ENCODE results near the gene PPP6R2.
"Not testable (repeated sequence)": the region's sequence is repeated elsewhere in the genome, so short reads cannot be mapped to it uniquely, and the experiment has no call there.

Gene PPP6R2

DNA sequence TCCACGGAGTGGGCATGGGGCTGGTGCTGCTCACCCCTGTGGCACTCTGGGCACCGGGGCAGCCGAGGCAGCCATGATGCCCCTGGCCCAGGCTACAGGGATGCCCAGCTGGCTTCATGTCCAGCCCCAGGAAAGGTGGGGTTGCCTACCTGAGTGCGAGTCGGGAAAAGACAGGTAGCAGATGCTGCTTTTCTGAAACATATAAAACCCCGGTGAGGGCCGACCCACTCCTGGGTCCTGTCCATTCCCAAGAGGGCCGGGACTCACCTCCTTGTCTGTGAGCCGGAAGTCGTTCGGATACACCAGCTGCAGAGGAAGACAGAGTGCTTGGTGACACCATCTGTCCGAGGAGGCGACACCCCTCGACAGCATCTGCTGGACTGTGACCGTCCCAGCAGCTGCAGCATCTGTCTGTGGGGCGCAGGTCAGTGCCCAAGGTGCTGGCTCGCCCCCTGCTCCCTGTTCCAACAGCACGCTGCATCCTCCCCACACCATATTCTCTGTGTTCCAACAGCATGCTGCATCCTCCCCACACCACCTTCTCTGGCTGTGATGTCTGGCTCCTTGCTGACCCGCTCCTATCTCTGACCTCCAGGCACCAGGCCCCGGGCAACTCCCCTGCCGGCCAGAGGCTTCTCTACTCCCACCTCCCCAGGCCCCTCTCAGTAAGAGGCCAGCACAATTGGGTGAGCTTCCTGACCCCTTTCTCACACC is 24.3 kb upstream of the PPP6R2 start:
- DNase-seq: no peak

DNA sequence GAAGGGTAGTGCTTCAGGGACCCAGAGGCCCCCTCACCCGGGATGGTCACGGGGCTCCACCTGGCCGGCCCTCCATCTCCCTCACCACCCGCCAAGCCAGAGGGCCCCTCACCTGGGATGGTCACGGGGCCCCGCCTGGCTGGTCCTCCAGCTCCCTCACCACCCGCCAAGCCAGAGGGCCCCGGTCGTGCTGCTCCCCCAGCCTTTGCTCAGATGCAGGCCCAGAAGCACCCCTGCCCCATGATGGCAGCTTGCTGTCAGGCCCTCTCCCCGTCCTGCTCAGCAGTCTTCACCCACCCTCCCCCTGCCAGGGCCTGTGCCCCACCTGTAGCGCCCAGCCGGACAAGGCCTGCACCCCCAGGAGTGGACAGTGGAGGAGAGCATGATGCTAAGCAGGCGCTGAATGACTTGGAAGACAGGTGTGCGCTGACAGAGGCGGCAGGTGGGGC is 23.6 kb upstream of the PPP6R2 start:
- no peak for DNase-seq

DNA sequence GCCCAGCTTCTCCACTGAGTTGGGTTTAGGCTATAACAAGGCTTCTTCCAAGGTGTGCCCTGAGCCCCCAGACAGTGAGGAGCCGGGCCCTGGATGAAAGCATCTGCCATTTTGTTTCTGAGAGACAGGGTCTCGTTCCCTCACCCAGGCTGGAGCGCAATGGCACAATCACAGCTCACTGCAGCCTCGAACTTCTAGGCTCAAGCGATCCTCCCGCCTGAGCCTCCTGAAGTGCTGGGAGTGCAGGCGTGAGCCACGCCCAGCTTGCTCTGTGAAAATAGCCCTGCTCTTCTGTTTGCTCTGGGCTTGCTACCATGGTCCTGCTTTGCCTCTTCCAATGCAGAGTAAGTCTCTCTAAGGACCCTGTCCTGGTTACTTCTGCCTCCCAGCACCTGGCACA is 23.0 kb upstream of the PPP6R2 start:
- DNase-seq: no peak

DNA sequence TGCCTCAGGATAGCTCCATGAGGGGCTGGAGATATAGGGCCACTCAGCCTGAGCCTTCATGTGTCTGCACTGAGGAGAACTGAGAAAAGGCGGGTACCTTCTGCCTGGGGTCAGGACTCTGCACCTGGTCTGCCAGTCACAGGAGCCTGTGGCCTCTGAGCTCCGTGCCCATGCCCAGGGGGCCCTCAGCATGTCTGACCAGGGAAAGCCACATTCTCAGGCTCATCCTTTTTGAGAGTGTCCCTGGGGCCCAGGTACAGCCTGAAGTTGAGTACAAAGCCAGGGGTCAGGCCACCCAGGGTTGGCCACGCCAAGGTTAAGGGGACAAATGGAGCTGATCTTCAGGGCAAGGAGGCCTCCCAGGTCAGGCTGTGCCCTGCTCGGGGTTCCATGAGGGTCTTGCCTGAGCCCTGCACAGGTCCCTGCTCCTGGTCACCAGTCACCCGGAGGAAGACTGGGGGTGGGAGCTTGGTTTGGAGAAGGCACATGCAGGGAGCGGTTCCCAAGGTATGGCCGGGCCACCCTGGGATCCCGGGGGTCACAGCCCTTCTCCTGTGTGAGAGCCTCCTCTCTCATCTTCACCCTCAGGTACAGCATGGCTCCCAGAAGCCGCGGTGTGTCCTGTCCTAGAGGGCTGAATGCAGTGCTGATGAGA is 22.3 kb upstream of the PPP6R2 start:
- no peak for DNase-seq

DNA sequence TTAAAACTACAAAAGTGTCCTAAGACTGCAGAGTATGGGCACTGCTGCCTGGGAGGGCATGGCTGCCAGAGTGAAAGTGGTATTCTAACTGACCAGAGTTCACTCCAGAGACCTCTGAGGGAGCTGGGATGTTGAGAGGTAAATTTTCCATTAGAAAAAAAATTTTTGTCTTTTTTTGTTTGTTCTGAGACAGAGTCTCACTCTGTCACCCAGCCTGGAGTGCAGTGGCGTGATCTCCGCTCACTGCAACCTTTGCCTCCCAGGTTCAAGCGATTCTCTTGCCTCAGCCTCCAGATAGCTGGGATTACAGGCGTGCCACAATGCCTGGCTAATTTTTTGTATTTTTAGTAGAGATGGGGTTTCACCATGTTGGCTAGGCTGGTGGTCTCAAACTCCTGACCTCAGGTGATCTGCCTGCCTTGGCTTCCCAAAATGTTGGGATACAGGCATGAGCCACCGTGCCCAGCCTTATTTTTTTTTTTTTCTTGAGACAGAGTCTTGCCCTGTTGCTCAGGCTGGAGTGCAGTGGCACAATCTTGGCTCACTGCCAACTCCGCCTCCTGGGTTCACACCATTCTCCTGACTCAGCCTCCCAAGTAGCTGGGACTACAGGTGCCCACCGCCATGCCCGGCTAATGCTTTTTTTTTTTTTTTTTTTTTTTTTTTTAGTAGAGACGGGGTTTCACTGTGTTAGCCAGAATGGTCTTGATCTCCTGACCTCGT is 20.6 kb upstream of the PPP6R2 start:
- not testable (repeated sequence) for DNase-seq

DNA sequence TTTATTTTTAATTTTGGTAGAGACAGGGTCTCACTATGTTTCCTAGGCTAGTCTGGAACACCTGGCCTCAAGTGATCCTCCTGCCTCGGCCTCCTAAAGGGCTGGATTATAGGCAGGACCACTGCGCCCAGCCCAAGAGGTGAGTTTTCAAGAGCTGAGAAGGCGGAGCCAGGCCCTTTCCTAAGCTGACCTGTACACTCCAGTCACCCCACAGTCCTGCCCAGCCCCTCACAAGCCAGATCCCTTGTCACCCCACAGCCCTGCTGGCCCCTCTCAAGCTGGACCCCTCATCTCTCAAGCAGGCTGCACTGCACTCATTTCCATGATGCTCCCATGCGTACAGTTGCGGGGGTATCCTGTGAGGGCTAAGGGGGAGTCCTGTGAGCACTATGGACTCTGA is 19.2 kb upstream of the PPP6R2 start:
- DNase-seq: no peak

DNA sequence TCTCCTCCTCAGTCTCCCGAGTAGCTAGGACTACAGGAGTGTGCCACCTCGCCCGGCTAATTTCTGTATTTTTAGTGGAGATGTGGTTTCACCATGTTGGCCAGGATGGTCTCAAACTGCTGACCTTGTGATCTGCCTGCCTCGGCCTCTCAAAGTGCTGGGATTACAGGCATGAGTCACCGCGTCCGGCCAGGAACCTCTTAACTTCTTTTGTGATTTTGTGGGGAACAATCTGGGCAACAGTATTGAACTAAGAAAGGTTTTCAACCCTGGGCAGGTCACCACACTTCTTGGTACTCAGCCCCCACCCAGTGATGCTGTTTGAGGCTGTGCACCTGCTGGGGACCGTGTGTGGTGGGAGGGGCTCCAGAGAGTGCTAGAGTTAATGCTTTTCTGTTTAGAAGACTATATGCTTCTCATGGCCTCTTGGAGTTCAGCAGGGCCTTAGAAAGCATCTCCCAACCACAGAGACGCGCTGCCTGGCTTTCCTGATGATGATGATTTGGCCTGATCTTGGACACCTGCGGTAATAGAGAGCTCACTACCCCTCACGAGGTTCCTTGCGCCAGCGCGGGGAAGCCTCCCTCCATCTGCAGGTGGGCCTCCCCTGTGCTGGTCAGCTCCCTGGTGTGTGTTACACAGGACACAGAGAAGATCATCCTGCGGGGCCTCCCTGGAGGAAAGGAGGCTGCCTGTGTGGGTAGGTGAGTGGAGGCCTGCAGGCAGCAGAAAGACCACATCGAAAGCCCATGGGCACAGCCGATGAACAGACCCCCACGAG is 17.5 kb upstream of the PPP6R2 start:
- DNase-seq: peak; percentile 49

DNA sequence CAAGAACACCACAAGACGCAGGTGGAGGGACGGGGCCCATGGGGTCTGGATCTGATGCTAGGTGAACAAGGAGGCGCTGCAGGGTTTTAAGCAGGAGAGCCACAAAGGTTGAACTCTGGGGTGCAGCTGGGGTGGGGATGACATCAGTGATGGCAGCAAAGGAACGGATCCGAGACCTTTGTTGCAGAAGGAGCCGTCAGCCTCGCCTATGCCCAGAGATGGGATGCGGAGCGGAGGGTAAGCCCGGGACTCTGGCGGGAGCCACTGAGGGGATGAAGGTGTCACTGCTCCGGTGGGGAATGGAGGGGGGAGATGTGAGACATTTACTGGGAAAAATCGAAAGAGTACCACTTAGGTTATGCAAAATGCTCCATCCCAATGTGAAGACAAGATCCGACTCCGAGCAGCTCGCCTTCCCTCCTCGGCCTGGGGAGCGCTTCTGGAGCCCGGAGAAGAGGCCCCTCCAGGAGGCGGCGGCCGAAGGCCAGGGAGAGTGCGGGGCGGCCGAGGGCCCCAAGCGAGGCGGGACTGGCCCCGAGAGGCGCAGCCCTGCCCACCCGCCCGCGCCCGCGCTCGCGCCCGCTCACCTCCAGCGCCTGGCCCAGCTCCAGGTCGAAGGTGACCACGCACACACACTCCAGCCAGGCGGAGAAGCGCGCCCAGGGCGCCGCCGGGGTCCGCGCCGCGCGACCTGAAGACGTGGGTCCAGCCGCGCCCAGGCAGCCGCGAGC is 16.7 kb upstream of the PPP6R2 start:
- DNase-seq: peak; percentile 67

DNA sequence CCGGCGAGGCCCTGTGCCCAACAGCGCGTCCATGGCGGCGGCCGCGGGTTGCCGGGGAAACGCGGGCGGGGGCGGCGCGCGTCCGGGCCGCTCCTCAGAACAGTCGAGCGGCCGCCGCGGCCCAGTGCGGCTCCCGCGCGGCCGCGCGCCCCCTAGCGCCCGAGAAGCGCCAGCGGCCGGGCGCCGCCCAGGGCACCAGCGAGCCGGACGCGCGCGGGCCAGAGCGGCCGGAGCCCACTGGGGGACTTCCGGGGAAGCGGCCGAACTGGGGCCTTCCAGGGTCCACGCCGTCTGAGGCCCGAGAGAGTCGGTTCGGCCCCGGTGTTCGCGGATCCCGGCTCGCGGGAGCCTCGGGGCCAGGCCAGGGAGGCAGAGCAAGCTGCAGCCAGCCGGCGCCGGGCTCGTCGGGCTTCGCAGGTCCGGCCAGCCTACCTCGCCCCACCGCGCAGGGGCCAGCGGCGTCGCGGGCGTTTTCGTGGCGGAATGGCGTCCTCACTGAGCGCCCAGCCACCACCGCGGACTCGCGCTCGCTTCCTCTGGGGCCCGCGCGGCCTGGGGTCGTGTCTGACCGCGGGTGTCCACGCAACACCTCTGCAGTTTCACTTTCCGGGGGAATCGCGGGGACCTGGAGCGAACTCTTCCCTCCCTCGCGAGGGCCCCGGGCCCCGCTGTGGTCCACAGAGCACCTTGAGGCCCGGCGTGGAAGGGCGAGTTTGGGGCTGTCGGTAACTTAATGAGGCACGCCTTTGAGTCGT is 16.0 kb upstream of the PPP6R2 start, which contains the start of gene DENND6B:
Gene DENND6B (minus strand): TSS at position 57 of the 755 bp plus-strand sequence. CDS start 24 bp downstream, at position 33.
- peak; percentile 91 for DNase-seq

DNA sequence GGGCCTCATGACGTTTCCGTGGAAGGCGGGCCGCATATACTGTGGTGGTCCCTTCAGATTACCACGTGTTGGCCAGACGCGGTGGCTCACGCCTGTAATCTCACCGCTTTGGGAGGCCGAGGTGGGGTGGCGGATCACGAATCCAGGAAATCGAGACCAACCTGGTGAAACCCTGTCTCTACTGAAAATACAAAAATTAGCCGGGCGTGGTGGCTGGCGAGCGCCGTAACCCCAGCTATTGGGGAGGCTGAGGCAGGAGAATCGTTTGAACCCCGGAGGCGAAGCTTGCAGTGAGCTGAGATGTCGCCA is 15.5 kb upstream of the PPP6R2 start:
- DNase-seq: no peak

DNA sequence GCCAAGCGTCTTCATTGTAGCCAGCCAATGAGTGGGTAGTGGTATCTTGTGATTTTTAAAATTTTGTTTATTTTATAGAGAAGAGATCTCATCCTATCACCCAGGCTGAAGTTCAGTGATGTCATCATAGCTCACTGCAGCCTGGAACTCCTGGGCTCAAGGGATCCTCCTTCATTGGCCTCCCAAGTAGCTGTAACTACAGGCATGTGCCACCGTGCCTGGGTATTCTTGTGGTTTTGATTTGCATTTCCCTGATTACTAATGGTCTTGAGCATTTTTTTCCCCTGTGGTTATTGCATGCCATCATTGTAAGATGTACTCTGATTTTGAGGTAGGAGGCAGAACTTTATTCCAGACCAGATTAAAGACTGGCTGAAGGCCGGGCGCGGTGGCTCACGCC is 13.9 kb upstream of the PPP6R2 start:
- no peak for DNase-seq

DNA sequence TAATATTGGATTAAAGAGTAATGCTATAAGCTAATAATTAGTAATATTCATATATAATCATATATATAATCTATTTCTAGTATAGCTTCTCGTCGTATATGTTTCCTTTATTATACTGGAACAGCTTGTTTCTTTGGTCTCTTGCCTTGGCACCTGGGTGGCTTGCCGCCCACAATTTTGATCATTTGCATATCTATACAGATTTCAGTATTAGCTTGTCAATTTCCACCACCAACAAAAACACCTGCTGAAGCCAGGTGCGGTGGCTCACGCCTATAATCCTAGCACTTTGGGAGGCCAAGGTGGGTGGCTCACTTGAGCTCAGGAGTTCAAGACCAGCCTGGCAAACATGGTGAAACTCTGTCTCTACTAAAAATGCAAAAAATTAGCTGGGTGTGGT is 8.7 kb upstream of the PPP6R2 start:
- not testable (repeated sequence) for DNase-seq

DNA sequence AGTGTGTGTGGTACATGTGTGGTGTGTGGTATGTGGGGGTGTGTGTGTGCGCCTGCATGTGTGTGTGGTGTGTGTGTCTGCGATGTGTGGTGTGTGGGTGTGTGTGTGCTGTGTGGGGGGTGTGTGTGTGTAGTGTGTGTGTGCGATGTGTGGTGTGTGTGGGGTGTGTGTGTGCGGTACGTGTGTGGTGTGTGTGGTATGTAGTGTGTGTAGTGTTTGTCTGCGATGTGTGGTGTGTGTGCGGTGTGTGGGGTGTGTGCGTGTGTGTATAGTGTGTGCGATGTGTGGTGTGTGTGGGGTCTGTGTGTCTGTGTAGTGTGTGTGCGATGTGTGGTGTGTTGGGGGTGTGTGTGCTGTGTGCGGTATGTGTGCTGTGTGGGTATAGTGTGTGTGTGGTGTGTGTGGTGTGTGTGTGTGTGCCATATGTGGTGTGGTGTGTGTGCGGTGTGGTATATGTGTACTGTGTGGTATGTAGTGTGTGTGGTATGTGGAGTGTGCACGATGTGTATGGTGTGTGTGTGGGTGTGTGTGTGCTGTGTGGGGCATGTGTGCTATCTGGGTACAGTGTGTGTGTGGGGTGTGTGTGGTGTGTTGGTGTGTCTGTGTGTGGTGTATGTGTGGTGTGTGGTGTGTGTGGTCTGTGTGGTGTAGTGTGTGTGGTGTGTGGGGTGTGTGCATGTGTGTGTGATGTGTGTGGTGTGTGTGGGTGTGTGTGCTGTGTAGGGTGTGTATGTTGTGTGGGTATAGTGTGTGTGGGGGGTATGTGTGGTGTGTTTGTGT is 5.7 kb upstream of the PPP6R2 start:
- DNase-seq: no peak

DNA sequence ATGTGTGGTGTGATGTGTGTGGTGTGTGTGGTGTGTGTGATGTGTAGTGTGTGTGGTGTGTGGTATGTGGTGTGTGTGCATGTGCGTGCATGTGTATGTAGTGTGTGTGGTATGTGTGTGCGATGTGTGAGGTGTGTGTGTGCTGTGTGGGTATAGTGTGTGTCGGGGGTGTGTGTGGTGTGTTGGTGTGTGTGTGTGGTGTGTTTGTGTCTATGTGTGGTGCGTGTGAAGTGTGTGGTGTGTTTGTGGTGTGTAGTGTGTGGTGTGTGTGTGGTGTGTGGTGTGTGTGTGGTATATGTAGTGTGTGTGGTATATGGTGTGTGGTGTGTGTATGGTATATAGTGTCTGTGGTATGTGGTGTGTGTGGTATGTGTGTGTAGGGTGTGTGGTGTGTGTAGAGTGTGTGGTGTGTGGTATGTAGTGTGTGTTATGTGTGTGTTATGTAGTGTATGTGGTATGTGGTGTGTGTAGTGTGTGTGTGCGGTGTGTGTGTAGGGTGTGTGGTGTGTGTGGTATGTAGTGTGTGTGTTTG is 5.0 kb upstream of the PPP6R2 start:
- no peak for DNase-seq

DNA sequence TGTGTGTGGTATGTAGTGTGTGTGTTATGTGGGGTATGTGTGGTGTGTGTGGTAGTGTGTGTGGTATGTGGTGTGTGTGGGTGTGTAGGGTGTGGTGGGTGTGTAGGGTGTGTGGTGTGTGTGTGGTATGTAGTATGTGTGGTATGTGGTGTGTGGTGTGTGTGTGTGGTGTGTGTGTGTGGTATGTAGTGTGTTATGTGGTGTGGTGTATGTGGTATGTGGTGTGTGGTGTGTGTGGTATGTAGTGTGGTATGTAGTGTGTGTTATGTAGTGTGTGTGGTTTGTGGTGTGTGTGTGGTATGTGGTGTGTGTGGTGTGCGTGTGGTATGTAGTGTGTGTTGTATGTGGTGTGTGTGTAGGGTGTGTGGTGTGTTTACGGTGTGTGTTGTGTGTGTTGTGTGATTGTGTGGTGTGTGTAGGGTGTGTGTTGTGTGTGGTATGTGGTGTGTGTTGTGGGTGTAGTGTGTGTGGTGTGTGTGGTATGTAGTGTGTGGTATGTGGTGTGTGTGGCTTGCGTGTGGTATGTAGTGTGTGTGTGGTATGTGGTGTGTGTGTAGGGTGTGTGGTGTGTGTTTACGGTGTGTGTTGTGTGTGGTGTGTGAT is 4.2 kb upstream of the PPP6R2 start:
- no peak for DNase-seq

DNA sequence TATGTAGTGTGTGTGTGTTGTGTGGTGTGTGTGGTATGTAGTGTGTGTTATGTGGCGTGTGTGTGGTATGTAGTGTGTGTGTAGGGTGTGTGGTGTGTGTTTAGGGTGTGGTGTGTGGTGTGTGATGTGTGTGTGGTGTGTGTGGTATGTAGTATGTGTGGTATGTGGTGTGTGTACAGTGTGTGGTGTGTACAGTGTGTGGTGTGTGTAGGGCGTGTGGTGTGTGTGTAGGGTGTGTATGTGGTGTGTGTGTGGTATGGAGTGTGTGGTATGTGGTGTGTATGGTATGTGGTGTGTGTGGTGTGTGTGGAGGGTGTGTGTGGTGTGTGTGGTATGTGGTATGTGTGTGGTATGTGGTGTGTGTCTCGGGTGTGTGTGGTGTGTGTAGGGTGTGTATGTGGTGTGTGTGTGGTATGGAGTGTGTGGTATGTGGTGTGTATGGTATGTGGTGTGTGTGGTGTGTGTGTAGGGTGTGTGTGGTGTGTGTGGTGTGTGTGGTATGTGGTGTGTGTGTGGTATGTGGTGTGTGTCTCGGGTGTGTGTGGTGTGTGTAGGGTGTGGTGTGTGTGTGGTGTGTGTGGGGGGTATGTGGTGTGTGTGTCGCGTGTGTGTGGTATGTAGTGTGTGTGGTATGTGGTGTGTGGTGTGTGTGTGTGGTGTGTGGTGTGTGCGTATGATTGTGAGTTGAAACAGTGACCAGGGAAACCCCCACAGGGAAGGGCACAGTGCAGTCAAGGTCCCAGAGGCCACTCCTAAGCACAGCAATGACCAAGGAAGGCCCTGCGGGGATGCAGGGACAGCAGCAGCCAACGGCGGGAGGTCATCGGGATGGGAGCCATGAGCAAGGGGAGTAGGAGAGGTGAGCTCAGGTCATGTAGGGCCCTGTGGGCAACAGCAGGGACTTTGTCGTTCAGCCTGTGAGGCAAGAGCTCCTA is 2.9 kb upstream of the PPP6R2 start:
- peak; percentile 13 for DNase-seq

DNA sequence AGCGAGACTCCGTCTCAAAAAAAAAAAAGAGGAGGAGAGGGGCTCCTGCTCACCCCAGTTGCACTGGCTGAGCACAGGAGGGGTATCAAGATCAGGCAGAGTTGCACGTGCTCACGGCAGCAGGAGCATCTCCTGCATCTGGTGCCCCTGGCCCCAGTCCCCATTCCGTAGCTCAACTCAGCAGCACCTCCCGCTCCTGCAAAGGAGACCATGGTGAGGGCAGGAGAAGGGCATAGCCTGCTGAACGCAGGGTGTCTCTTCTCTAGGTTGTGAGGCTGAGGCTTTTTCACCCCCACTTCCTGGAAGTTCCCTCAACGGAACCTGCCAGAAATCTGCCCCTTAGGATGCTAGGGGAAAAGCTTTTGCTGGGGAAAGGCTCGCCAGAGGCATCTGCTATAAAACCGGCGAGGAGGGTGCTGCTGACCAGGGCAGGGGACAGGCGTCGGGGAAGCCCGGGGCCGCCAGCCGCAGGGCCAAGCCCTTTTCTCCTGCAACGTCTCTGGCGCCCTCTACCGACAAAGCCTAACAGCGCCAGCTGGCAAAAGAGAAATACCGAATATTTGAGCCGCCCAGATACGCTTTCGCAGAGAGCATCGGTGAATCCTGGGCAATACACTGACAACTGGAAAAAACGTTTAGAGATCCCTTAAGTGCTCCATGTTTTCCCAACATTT is 1.0 kb upstream of the PPP6R2 start:
- peak; percentile 94 for DNase-seq

DNA sequence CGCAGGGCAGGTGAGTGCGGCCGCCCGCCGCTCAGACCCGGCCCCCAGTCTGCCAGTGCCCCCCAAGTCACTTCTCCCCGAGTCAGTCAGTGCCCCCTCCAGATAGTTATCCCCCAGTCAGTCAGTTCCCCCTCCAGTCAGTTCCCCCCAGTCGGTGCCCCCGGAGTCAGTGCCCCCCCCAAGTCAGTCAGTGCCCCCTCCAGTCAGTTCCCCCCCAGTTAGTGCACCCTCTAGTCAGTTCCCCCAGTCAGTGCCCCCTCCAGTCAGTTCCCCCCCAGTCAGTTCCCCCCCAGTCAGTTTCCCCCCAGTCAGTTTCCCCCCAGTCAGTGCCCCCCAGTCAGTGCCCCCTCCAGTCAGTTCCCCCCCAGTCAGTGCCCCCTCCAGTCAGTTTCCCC is 411 bp downstream of the PPP6R2 start:
- DNase-seq: no peak

All from retina (tissue), 1 donor.